GM18511 (cell line): ENCODE results near the gene B3GNT3.

Experiments used
- ATAC-seq: cut with Tn5 transposase; IDR thresholded peaks from one replicate; pipeline ENCODE4 v1.9.1; 2021; ENCODE audit warnings: mild to moderate bottlenecking, moderate library complexity; ENCODE audit not compliant: unreplicated experiment

The B3GNT3 gene

GRCh38 chr19:17859533-17860330 is 64.8 kb downstream of the B3GNT3 start, which contains the start of gene RPL18A:
TSS of gene RPL18A (plus strand) at chr19:17859910. CDS start at chr19:17859957, 47 bp downstream.
- ATAC-seq = peak; percentile 95

GRCh38 chr19:17860331-17860992 is 65.5 kb downstream of the B3GNT3 start:
- ATAC-seq = no peak

- ATAC-seq = no peak
These were observed 66.0 kb downstream of the B3GNT3 start for GRCh38 chr19:17860993-17861360.

- ATAC-seq = no peak
These were observed 66.8 kb downstream of the B3GNT3 start for GRCh38 chr19:17861542-17862402.

GRCh38 chr19:17862711-17863519 is 68.0 kb downstream of the B3GNT3 start:
- no peak for ATAC-seq
